Stimulated activated CD4-positive, alpha-beta T cell treated with anti-CD3 and anti-CD28 coated beads, Interleukin-4, amount 100 ng/mL, for 24 hours (primary cell): Measurements from ENCODE around the gene LTN1.

Source experiments
- DNase-seq: peaks from one replicate; pipeline ENCODE4 v3.0.0-alpha.2; 2020

The LTN1 gene

GRCh38 chr21:28882345-28882744 lies 110.3 kb downstream of the LTN1 start:
- DNase-seq: no peak
